Measurements from ENCODE around the gene TSKU. TPM values are rescaled to one million over a fixed set of nuclear protein-coding genes. Genes with fewer than 3 reads are reported as not detected.

Gene TSKU
- total RNA-seq, 2 donors from 2014 or later: 39.6 to 41.3 TPM

GRCh38 chr11:76791861-76792260 is 8.7 kb downstream of the TSKU start:
- Histone ChIP-seq H3K27ac (no peak overlapping the region), H3K27me3 (no peaks in the 10 kb centered on the region), H3K9ac (ENCODE audit: low read depth in 2 of 2, low read length in 2 of 2) (no peak overlapping the region), H3K4me3 (no peak overlapping the region), H3K4me1 (peaks cover 20% of the 10 kb centered on the region), H3K36me3 (no peaks in the 10 kb centered on the region), H3K9me3 (no peaks in the 10 kb centered on the region)
- no peak for DNase-seq
- TF ChIP-seq CTCF (IDR thresholded peaks at IDR 0.05): no peak
- intact Hi-C loops (cut with DNase I): no loop called here

GRCh38 chr11:76792505-76793264 is 9.5 kb downstream of the TSKU start:
- Histone ChIP-seq H3K9ac (ENCODE audit: low read depth in 2 of 2, low read length in 2 of 2) (no peak overlapping the region), H3K4me1 (peaks cover 17% of the 10 kb centered on the region), H3K27me3 (no peaks in the 10 kb centered on the region), H3K27ac (no peak overlapping the region), H3K4me3 (no peak overlapping the region), H3K36me3 (no peaks in the 10 kb centered on the region), H3K9me3 (no peaks in the 10 kb centered on the region)
- no peak for DNase-seq
- no peak for TF ChIP-seq CTCF (IDR thresholded peaks at IDR 0.05)
- intact Hi-C loops (cut with DNase I): no loop called here

GRCh38 chr11:76793391-76794291 is 10.5 kb downstream of the TSKU start:
- no peak for TF ChIP-seq CTCF (IDR thresholded peaks at IDR 0.05)
- intact Hi-C loops (cut with DNase I): no loop called here
- no peak overlapping the region for H3K27ac ChIP-seq
- peaks cover 14% of the 10 kb centered on the region for H3K4me1 ChIP-seq
- H3K9ac ChIP-seq (ENCODE audit: low read depth in 2 of 2, low read length in 2 of 2): no peak overlapping the region
- no peaks in the 10 kb centered on the region for H3K9me3 ChIP-seq
- DNase-seq: no peak
- H3K27me3 ChIP-seq: no peaks in the 10 kb centered on the region
- no peak overlapping the region for H3K4me3 ChIP-seq
- no peaks in the 10 kb centered on the region for H3K36me3 ChIP-seq

GRCh38 chr11:76794371-76795289 is 11.5 kb downstream of the TSKU start:
- intact Hi-C loops (cut with DNase I): no loop called here
- H3K27me3 ChIP-seq: no peaks in the 10 kb centered on the region
- no peak for TF ChIP-seq CTCF (IDR thresholded peaks at IDR 0.05)
- DNase-seq: no peak
- no peaks in the 10 kb centered on the region for H3K9me3 ChIP-seq
- H3K36me3 ChIP-seq: no peaks in the 10 kb centered on the region
- H3K4me1 ChIP-seq: peaks cover 10% of the 10 kb centered on the region
- H3K27ac ChIP-seq: no peak overlapping the region
- H3K9ac ChIP-seq (ENCODE audit: low read depth in 2 of 2, low read length in 2 of 2): no peak overlapping the region
- H3K4me3 ChIP-seq: no peak overlapping the region
